ENCODE results near the gene MYADML2. TPM values are rescaled to one million over a fixed set of nuclear protein-coding genes. Genes with fewer than 3 reads are reported as not detected.
"Not testable (repeated sequence)": the region's sequence is repeated elsewhere in the genome, so short reads cannot be mapped to it uniquely, and the experiment has no call there.

Gene MYADML2
- total RNA-seq, 2 experiments from 2014 or later: not detected

GRCh38 chr17:81983011-81983638 is 36.1 kb upstream of the MYADML2 start:
- TF ChIP-seq, protein P1, sequence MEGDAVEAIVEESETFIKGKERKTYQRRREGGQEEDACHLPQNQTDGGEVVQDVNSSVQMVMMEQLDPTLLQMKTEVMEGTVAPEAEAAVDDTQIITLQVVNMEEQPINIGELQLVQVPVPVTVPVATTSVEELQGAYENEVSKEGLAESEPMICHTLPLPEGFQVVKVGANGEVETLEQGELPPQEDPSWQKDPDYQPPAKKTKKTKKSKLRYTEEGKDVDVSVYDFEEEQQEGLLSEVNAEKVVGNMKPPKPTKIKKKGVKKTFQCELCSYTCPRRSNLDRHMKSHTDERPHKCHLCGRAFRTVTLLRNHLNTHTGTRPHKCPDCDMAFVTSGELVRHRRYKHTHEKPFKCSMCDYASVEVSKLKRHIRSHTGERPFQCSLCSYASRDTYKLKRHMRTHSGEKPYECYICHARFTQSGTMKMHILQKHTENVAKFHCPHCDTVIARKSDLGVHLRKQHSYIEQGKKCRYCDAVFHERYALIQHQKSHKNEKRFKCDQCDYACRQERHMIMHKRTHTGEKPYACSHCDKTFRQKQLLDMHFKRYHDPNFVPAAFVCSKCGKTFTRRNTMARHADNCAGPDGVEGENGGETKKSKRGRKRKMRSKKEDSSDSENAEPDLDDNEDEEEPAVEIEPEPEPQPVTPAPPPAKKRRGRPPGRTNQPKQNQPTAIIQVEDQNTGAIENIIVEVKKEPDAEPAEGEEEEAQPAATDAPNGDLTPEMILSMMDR (IDR thresholded peaks at IDR 0.05): no peak

GRCh38 chr17:81981511-81981910 is 34.5 kb upstream of the MYADML2 start:
- DNase-seq; H3K27ac Mint-ChIP-seq; H3K27me3 Mint-ChIP-seq; H3K4me3 Mint-ChIP-seq; ATAC-seq; intact Hi-C loops (cut with micrococcal nuclease); H3K9me3 Mint-ChIP-seq: not testable (repeated sequence)
- ChIA-PET CTCF (interaction anchor here (0.8 to 2.0 kb wide), 4 partner anchors 22 to 49 kb away, joined by 3 to 6 read pairs (median 3); no protein-coding TSS in a partner anchor), POLR2A (interaction anchor here (1.8 kb wide), 1 partner anchor 49 kb away, joined by 5 read pairs; no protein-coding TSS in a partner anchor)
- Mint-ChIP-seq H3K36me3 (ENCODE audit: low read depth) (peaks cover 13% of the 10 kb centered on the region), H3K4me1 (ENCODE audit: low read depth) (peaks cover 16% of the 10 kb centered on the region)

More at GRCh38 chr17:81983011-81983638, 36.1 kb upstream of the MYADML2 start:
- Mint-ChIP-seq H3K9me3 (no peaks in the 10 kb centered on the region), H3K4me3 (no peak overlapping the region), H3K27me3 (no peaks in the 10 kb centered on the region), H3K36me3 (ENCODE audit: low read depth) (peaks cover 13% of the 10 kb centered on the region), H3K4me1 (ENCODE audit: low read depth) (peaks cover 16% of the 10 kb centered on the region), H3K27ac (no peak overlapping the region)
- intact Hi-C loops (cut with micrococcal nuclease): no loop called here
- ATAC-seq (no peak), DNase-seq (no peak)
- ChIA-PET POLR2A (interaction anchor here (0.7 to 1.8 kb wide), 2 partner anchors 47 to 1216 kb away, joined by 3 to 5 read pairs; no protein-coding TSS in a partner anchor), CTCF (no interaction called here)

- peaks cover 13% of the 10 kb centered on the region for H3K36me3 Mint-ChIP-seq (ENCODE audit: low read depth)
- H3K9me3 Mint-ChIP-seq: no peaks in the 10 kb centered on the region
- ATAC-seq (no peak), DNase-seq (no peak)
- ChIA-PET CTCF (interaction anchor here (1.0 to 2.0 kb wide), 4 partner anchors 21 to 50 kb away, joined by 3 to 6 read pairs (median 3); no protein-coding TSS in a partner anchor), POLR2A (interaction anchor here (1.4 kb wide), 1 partner anchor 13 kb away, joined by 5 read pairs; no protein-coding TSS in a partner anchor)
- no peak overlapping the region for H3K4me3 Mint-ChIP-seq
- intact Hi-C loops (cut with micrococcal nuclease): no loop called here
- H3K27me3 Mint-ChIP-seq: no peaks in the 10 kb centered on the region
- no peak overlapping the region for H3K27ac Mint-ChIP-seq
- TF ChIP-seq, protein P1 (IDR thresholded peaks at IDR 0.05): no peak
- H3K4me1 Mint-ChIP-seq (ENCODE audit: low read depth): peaks cover 22% of the 10 kb centered on the region
These were observed 33.8 kb upstream of the MYADML2 start for GRCh38 chr17:81980707-81981343.

- H3K4me1 Mint-ChIP-seq (ENCODE audit: low read depth): peaks cover 22% of the 10 kb centered on the region
- DNase-seq (no peak), ATAC-seq (no peak)
- no peaks in the 10 kb centered on the region for H3K27me3 Mint-ChIP-seq
- TF ChIP-seq, protein P1 (IDR thresholded peaks at IDR 0.05): no peak
- no peak overlapping the region for H3K4me3 Mint-ChIP-seq
- H3K27ac Mint-ChIP-seq: no peak overlapping the region
- intact Hi-C loops (cut with micrococcal nuclease): no loop called here
- ChIA-PET POLR2A (interaction anchor here (0.6 to 1.4 kb wide), 2 partner anchors 13 to 296 kb away, joined by 3 to 5 read pairs; no protein-coding TSS in a partner anchor), CTCF (interaction anchor here (1.0 to 2.1 kb wide), 5 partner anchors 21 to 50 kb away, joined by 3 to 13 read pairs (median 3); no protein-coding TSS in a partner anchor)
- H3K36me3 Mint-ChIP-seq (ENCODE audit: low read depth): peaks cover 11% of the 10 kb centered on the region
- H3K9me3 Mint-ChIP-seq: no peaks in the 10 kb centered on the region
These were observed 33.1 kb upstream of the MYADML2 start for GRCh38 chr17:81980122-81980521.

DNA sequence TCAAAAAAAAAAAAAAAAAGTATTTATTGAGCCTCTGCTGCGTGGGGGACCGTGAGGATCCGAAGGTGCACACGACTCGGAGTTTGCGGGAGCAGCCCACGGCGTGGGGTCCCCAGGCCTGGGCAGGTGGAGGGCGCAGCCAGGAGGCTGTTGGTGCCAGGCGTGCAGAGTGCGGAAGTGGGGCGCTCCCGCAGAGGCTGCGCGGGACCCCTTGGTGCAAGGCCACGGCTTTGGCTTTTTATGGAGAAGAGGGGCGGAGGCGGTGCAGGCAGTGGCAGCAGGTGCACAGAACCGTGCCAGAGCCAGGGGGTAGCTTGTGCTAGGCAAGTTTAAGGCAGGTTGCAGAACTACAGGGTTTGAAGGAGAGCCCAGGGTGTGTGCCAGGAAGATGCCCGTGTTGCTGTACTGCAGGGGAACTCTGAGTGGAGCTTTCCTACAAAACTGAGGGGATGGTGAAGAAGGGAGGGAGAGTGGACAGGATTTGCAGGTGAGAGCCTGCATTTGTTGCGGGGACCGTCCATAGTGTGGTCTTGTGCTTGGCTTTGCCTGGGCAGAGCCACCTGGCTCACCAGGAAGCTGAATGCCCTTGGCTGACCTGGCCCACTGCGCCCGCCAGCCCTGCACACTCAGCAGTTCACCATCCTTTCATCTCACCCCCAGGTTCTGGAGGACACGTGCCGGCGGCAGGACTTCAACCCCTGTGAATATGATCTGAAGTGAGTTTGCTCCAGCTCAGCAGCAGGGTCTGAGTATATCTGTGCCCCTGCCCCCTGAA is 31.7 kb upstream of the MYADML2 start:
- POLR2A ChIA-PET: interaction anchor here (0.5 to 1.2 kb wide), 6 partner anchors 12 to 314 kb away, joined by 3 to 5 read pairs (median 4); no protein-coding TSS in a partner anchor
- CTCF ChIA-PET: interaction anchor here (1.2 to 2.1 kb wide), 2 partner anchors 19 to 42 kb away, joined by 4 to 13 read pairs; no protein-coding TSS in a partner anchor
- H3K9me3 Mint-ChIP-seq: peaks cover 1% of the 10 kb centered on the region
- DNase-seq: no peak
- H3K4me1 Mint-ChIP-seq (ENCODE audit: low read depth): peaks cover 20% of the 10 kb centered on the region
- no peaks in the 10 kb centered on the region for H3K27me3 Mint-ChIP-seq
- peak overlapping the region; percentile 72 for H3K4me3 Mint-ChIP-seq
- H3K27ac Mint-ChIP-seq: no peak overlapping the region
- H3K36me3 Mint-ChIP-seq (ENCODE audit: low read depth): peaks cover 8% of the 10 kb centered on the region
- TF ChIP-seq, protein P1 (IDR thresholded peaks at IDR 0.05): no peak
- no peak for ATAC-seq
- intact Hi-C loops (cut with micrococcal nuclease): no loop called here

All from activated CD8-positive, alpha-beta T cell treated with anti-CD3 and anti-CD28 coated beads for 36 hours (primary cell).